ENCODE measurements around the gene NPLOC4.

The NPLOC4 gene

GRCh38 chr17:81673561-81674258, 36.8 kb upstream of the NPLOC4 start:
- TF ChIP-seq JUND (IDR thresholded peaks at IDR 0.05; ENCODE audit: low read depth) = no peak
- no peak for DNase-seq (ENCODE audit: low read depth in 1 of 2, low spot score in 1 of 2)
- in situ Hi-C loops (cut with HindIII; ENCODE audit: low pct_unique_long_range_greater_than_20kb, low sequenced_read_pairs) = no loop called here

GRCh38 chr17:81672954-81673353, 36.0 kb upstream of the NPLOC4 start:
- no peak for TF ChIP-seq JUND (IDR thresholded peaks at IDR 0.05; ENCODE audit: low read depth)
- in situ Hi-C loops (cut with HindIII; ENCODE audit: low pct_unique_long_range_greater_than_20kb, low sequenced_read_pairs) = no loop called here

GRCh38 chr17:81672504-81672903, 35.6 kb upstream of the NPLOC4 start:
- TF ChIP-seq JUND (IDR thresholded peaks at IDR 0.05; ENCODE audit: low read depth) = no peak
- in situ Hi-C loops (cut with HindIII; ENCODE audit: low pct_unique_long_range_greater_than_20kb, low sequenced_read_pairs) = no loop called here
- DNase-seq (ENCODE audit: low read depth in 1 of 2, low spot score in 1 of 2) = no peak

More at GRCh38 chr17:81672954-81673353, 36.0 kb upstream of the NPLOC4 start:
- DNase-seq (ENCODE audit: low read depth in 1 of 2, low spot score in 1 of 2) = no peak

- no peak for TF ChIP-seq JUND (IDR thresholded peaks at IDR 0.05; ENCODE audit: low read depth)
- DNase-seq (ENCODE audit: low read depth in 1 of 2, low spot score in 1 of 2) = no peak
- in situ Hi-C loops (cut with HindIII; ENCODE audit: low pct_unique_long_range_greater_than_20kb, low sequenced_read_pairs) = no loop called here
Observed at GRCh38 chr17:81667754-81668153, 30.8 kb upstream of the NPLOC4 start.

GRCh38 chr17:81666342-81667191, 29.7 kb upstream of the NPLOC4 start, which contains the start of the genes CCDC137 and OXLD1:
Gene CCDC137, plus strand, starts transcription at chr17:81666737. Its CDS starts 30 bp downstream, at chr17:81666767.
Gene OXLD1, minus strand, starts transcription at chr17:81666605. Its CDS starts 28 bp downstream, at chr17:81666577.
- peak; percentile 97 to 98 for DNase-seq (ENCODE audit: low read depth in 1 of 2, low spot score in 1 of 2)
- in situ Hi-C loops (cut with HindIII; ENCODE audit: low pct_unique_long_range_greater_than_20kb, low sequenced_read_pairs) = no loop called here
- no peak for TF ChIP-seq JUND (IDR thresholded peaks at IDR 0.05; ENCODE audit: low read depth)

- TF ChIP-seq JUND (IDR thresholded peaks at IDR 0.05; ENCODE audit: low read depth) = no peak
- no peak for DNase-seq (ENCODE audit: low read depth in 1 of 2, low spot score in 1 of 2)
- in situ Hi-C loops (cut with HindIII; ENCODE audit: low pct_unique_long_range_greater_than_20kb, low sequenced_read_pairs) = no loop called here
Observed at GRCh38 chr17:81666092-81666341, 29.1 kb upstream of the NPLOC4 start.

GRCh38 chr17:81665205-81666091, 28.5 kb upstream of the NPLOC4 start:
- peak; percentile 23 to 51 for DNase-seq (ENCODE audit: low read depth in 1 of 2, low spot score in 1 of 2)
- in situ Hi-C loops (cut with HindIII; ENCODE audit: low pct_unique_long_range_greater_than_20kb, low sequenced_read_pairs) = no loop called here
- no peak for TF ChIP-seq JUND (IDR thresholded peaks at IDR 0.05; ENCODE audit: low read depth)

- in situ Hi-C loops (cut with HindIII; ENCODE audit: low pct_unique_long_range_greater_than_20kb, low sequenced_read_pairs) = no loop called here
- DNase-seq (ENCODE audit: low read depth in 1 of 2, low spot score in 1 of 2) = no peak
- TF ChIP-seq JUND (IDR thresholded peaks at IDR 0.05; ENCODE audit: low read depth) = no peak
Observed at GRCh38 chr17:81664051-81664470, 27.1 kb upstream of the NPLOC4 start.

GRCh38 chr17:81662002-81662401, 25.1 kb upstream of the NPLOC4 start:
- no peak for DNase-seq (ENCODE audit: low read depth in 1 of 2, low spot score in 1 of 2)
- in situ Hi-C loops (cut with HindIII; ENCODE audit: low pct_unique_long_range_greater_than_20kb, low sequenced_read_pairs) = no loop called here
- no peak for TF ChIP-seq JUND (IDR thresholded peaks at IDR 0.05; ENCODE audit: low read depth)

GRCh38 chr17:81660441-81660840, 23.5 kb upstream of the NPLOC4 start:
- TF ChIP-seq JUND (IDR thresholded peaks at IDR 0.05; ENCODE audit: low read depth) = no peak
- DNase-seq (ENCODE audit: low read depth in 1 of 2, low spot score in 1 of 2) = no peak
- in situ Hi-C loops (cut with HindIII; ENCODE audit: low pct_unique_long_range_greater_than_20kb, low sequenced_read_pairs) = no loop called here

GRCh38 chr17:81659038-81659437, 22.1 kb upstream of the NPLOC4 start:
- in situ Hi-C loops (cut with HindIII; ENCODE audit: low pct_unique_long_range_greater_than_20kb, low sequenced_read_pairs) = no loop called here

GRCh38 chr17:81656835-81657234, 19.9 kb upstream of the NPLOC4 start:
- in situ Hi-C loops (cut with HindIII; ENCODE audit: low pct_unique_long_range_greater_than_20kb, low sequenced_read_pairs) = no loop called here
- no peak for TF ChIP-seq JUND (IDR thresholded peaks at IDR 0.05; ENCODE audit: low read depth)
- DNase-seq (ENCODE audit: low read depth in 1 of 2, low spot score in 1 of 2) = no peak

More at GRCh38 chr17:81659038-81659437, 22.1 kb upstream of the NPLOC4 start:
- TF ChIP-seq JUND (IDR thresholded peaks at IDR 0.05; ENCODE audit: low read depth) = no peak
- peak in 1 of 2 experiments; percentile 23 for DNase-seq (ENCODE audit: low read depth in 1 of 2, low spot score in 1 of 2)
